ENCODE measurements around the gene HOXA7.
A peak's percentile ranks its signal among the peaks of the same experiment; 100 is the strongest.

The HOXA7 gene

GRCh38 chr7:27128776-27129728 lies 27.4 kb downstream of the HOXA7 start (continued):
- TF ChIP-seq, protein P1, sequence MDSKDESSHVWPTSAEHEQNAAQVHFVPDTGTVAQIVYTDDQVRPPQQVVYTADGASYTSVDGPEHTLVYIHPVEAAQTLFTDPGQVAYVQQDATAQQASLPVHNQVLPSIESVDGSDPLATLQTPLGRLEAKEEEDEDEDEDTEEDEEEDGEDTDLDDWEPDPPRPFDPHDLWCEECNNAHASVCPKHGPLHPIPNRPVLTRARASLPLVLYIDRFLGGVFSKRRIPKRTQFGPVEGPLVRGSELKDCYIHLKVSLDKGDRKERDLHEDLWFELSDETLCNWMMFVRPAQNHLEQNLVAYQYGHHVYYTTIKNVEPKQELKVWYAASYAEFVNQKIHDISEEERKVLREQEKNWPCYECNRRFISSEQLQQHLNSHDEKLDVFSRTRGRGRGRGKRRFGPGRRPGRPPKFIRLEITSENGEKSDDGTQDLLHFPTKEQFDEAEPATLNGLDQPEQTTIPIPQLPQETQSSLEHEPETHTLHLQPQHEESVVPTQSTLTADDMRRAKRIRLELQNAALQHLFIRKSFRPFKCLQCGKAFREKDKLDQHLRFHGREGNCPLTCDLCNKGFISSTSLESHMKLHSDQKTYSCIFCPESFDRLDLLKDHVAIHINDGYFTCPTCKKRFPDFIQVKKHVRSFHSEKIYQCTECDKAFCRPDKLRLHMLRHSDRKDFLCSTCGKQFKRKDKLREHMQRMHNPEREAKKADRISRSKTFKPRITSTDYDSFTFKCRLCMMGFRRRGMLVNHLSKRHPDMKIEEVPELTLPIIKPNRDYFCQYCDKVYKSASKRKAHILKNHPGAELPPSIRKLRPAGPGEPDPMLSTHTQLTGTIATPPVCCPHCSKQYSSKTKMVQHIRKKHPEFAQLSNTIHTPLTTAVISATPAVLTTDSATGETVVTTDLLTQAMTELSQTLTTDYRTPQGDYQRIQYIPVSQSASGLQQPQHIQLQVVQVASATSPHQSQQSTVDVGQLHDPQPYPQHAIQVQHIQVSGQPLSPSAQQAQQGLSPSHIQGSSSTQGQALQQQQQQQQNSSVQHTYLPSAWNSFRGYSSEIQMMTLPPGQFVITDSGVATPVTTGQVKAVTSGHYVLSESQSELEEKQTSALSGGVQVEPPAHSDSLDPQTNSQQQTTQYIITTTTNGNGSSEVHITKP (tag by site-specific recombination; IDR thresholded peaks at IDR 0.05): no peak
- TF ChIP-seq ZNF366 (tag by site-specific recombination; conservative IDR thresholded peaks at IDR 0.05): peak; percentile 68; the same call in 1 of the 2 replicates
- TF ChIP-seq ZNF837 (tag by site-specific recombination; IDR thresholded peaks at IDR 0.05): no peak
- no peak for TF ChIP-seq KLF1 (tag by site-specific recombination; IDR thresholded peaks at IDR 0.05)
- TF ChIP-seq SP3 (tag by site-specific recombination; IDR thresholded peaks at IDR 0.05): no peak
- peak; percentile 75 for TF ChIP-seq EGR2 (tag by site-specific recombination; IDR thresholded peaks at IDR 0.05; ENCODE audit: low read depth)
- TF ChIP-seq ZNF10 (tag by site-specific recombination; IDR thresholded peaks at IDR 0.05): no peak
- TF ChIP-seq ZBTB17 (tag by site-specific recombination; IDR thresholded peaks at IDR 0.05): peak; percentile 43; the same call in 1 of the 2 replicates
- TF ChIP-seq ZNF664 (tag by site-specific recombination; IDR thresholded peaks at IDR 0.05): no peak
- TF ChIP-seq, protein P2, sequence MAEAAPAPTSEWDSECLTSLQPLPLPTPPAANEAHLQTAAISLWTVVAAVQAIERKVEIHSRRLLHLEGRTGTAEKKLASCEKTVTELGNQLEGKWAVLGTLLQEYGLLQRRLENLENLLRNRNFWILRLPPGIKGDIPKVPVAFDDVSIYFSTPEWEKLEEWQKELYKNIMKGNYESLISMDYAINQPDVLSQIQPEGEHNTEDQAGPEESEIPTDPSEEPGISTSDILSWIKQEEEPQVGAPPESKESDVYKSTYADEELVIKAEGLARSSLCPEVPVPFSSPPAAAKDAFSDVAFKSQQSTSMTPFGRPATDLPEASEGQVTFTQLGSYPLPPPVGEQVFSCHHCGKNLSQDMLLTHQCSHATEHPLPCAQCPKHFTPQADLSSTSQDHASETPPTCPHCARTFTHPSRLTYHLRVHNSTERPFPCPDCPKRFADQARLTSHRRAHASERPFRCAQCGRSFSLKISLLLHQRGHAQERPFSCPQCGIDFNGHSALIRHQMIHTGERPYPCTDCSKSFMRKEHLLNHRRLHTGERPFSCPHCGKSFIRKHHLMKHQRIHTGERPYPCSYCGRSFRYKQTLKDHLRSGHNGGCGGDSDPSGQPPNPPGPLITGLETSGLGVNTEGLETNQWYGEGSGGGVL (tag by site-specific recombination; IDR thresholded peaks at IDR 0.05): peak; percentile 21; the same call in 1 of the 2 replicates

DNA sequence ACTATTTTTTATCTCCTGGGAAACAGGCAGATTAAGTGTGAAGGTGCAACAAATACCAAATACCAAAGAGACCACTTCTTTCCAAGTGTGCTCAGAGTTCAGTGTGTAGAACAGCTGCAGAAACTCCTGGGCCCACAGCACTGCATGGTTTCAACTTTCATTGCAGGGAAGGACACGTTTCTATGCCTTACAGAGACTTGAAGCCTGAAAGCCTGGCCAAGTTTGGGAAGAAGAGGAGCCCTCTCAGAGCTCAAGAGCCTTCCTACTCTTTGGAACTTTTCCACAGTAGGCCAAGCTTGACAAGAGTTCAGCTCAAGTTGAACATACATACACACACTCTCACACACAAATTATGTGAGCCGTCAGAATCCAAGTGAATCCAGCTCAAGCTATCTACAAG lies 28.4 kb downstream of the HOXA7 start:
- Histone ChIP-seq H3K4me1 (ENCODE audit: control insufficient read depth, insufficient read depth, low read length) (peaks cover 56% of the 10 kb centered on the region), H3K36me3 (ENCODE audit: control insufficient read depth in 2 of 2, insufficient read depth in 1 of 2, low read length in 2 of 2) (peaks cover 5 to 24% of the 10 kb centered on the region in 2 experiments; a peak in 1 of 3 replicates), H3K4me3 (ENCODE audit: low read depth, low read length) (no peak overlapping the region), H3K9me3 (ENCODE audit: control insufficient read depth, insufficient read depth, low read depth, low read length) (no peaks in the 10 kb centered on the region), H3K27ac (ENCODE audit: extremely low read depth, low read depth, low read length) (peak overlapping the region; percentile 100)
- POLR2A ChIA-PET: interaction anchor here (0.7 to 1.4 kb wide), 4 partner anchors 10 to 14 kb away, joined by 3 to 4 read pairs (median 3); no protein-coding TSS in a partner anchor
- CTCF ChIA-PET: interaction anchor here (0.8 to 1.6 kb wide), 4 partner anchors 8 to 446 kb away, joined by 3 to 6 read pairs (median 4); no protein-coding TSS in a partner anchor
- 0 out of 2 replicates have a peak, but pooled peaks have one; percentile 17 for TF ChIP-seq ZBTB6 (tag by site-specific recombination; IDR thresholded peaks at IDR 0.05)
- peak; percentile 82 for TF ChIP-seq ZFP69B (tag by site-specific recombination; IDR thresholded peaks at IDR 0.05)
- no peak for TF ChIP-seq YY2 (tag by site-specific recombination; IDR thresholded peaks at IDR 0.05)
- TF ChIP-seq ZNF791 (tag by site-specific recombination; IDR thresholded peaks at IDR 0.05): no peak
- TF ChIP-seq ZXDB (tag by site-specific recombination; IDR thresholded peaks at IDR 0.05): no peak
- TF ChIP-seq ZNF600 (tag by site-specific recombination; IDR thresholded peaks at IDR 0.05): 0 out of 2 replicates have a peak, but pooled peaks have one; percentile 43
- TF ChIP-seq, protein P3, sequence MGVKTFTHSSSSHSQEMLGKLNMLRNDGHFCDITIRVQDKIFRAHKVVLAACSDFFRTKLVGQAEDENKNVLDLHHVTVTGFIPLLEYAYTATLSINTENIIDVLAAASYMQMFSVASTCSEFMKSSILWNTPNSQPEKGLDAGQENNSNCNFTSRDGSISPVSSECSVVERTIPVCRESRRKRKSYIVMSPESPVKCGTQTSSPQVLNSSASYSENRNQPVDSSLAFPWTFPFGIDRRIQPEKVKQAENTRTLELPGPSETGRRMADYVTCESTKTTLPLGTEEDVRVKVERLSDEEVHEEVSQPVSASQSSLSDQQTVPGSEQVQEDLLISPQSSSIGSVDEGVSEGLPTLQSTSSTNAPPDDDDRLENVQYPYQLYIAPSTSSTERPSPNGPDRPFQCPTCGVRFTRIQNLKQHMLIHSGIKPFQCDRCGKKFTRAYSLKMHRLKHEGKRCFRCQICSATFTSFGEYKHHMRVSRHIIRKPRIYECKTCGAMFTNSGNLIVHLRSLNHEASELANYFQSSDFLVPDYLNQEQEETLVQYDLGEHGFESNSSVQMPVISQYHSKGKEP (tag by site-specific recombination; IDR thresholded peaks at IDR 0.05): peak; percentile 17; the same call in 1 of the 2 replicates
- TF ChIP-seq, protein P4, sequence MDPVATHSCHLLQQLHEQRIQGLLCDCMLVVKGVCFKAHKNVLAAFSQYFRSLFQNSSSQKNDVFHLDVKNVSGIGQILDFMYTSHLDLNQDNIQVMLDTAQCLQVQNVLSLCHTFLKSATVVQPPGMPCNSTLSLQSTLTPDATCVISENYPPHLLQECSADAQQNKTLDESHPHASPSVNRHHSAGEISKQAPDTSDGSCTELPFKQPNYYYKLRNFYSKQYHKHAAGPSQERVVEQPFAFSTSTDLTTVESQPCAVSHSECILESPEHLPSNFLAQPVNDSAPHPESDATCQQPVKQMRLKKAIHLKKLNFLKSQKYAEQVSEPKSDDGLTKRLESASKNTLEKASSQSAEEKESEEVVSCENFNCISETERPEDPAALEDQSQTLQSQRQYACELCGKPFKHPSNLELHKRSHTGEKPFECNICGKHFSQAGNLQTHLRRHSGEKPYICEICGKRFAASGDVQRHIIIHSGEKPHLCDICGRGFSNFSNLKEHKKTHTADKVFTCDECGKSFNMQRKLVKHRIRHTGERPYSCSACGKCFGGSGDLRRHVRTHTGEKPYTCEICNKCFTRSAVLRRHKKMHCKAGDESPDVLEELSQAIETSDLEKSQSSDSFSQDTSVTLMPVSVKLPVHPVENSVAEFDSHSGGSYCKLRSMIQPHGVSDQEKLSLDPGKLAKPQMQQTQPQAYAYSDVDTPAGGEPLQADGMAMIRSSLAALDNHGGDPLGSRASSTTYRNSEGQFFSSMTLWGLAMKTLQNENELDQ (tag by site-specific recombination; IDR thresholded peaks at IDR 0.05; ENCODE audit: low read depth): no peak
- peak; percentile 86 for TF ChIP-seq ZNF692 (tag by site-specific recombination; IDR thresholded peaks at IDR 0.05)
- TF ChIP-seq TRIM28 (IDR thresholded peaks at IDR 0.05; ENCODE audit: borderline replicate concordance, low read length): 0 out of 2 replicates have a peak, but pooled peaks have one; percentile 61
- peak; percentile 96 for TF ChIP-seq ZNF133 (tag by site-specific recombination; IDR thresholded peaks at IDR 0.05)
- no peak for TF ChIP-seq ZNF416 (tag by site-specific recombination; IDR thresholded peaks at IDR 0.05)
- TF ChIP-seq HOXA7 (CRISPR knock-in tag; IDR thresholded peaks at IDR 0.05; ENCODE audit: borderline replicate concordance): no peak
